ENCODE results near the gene FANCC. TPM values are rescaled to one million over a fixed set of nuclear protein-coding genes. Genes with fewer than 3 reads are reported as not detected.

The FANCC gene
- total and polyA plus RNA-seq, 3 donors from 2014 or later = 30.7 to 38.5 (median 35.1) TPM

DNA sequence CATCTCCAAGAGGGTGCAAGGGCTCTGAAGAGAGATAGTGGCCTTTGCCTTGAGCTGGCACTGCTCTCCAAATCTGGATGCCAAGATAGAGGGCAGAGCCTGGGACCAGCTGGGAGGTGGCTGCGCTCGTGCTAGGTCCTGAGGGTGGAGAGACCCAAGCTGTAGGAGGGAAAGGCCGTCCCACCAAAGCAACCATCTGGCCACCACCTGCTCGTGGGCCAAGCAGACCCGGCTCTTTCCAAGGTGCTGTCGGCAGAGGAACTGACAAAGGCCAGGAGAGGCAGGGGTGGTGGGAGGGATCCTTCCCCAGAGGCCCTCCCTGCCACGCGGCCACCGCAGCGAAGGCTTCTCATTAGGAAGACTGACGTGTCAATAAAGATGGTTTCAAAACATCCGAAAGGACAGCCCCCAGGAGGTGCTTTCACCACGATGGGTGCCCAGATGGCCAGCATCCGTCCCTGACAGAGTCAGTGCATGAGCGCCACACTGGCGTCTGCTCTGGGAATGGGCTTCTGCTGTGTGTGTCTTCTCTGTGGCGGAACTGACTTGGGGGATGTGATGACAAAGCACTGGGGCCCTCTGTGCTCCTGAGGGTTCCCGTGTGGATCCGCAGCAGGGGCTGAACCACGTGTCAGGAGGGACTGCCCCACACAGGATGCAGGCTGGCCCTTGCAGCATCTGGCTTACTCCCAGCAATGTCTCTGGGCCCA is 213.5 kb downstream of the FANCC start:
- intact Hi-C loops (cut with DNase I; ENCODE audit: low total_unique reads) = no loop called here
- peaks cover 6% of the 10 kb centered on the region for H3K4me1 ChIP-seq
- H3K27me3 ChIP-seq = no peaks in the 10 kb centered on the region
- H3K4me3 ChIP-seq = no peak overlapping the region
- TF ChIP-seq, protein P1, sequence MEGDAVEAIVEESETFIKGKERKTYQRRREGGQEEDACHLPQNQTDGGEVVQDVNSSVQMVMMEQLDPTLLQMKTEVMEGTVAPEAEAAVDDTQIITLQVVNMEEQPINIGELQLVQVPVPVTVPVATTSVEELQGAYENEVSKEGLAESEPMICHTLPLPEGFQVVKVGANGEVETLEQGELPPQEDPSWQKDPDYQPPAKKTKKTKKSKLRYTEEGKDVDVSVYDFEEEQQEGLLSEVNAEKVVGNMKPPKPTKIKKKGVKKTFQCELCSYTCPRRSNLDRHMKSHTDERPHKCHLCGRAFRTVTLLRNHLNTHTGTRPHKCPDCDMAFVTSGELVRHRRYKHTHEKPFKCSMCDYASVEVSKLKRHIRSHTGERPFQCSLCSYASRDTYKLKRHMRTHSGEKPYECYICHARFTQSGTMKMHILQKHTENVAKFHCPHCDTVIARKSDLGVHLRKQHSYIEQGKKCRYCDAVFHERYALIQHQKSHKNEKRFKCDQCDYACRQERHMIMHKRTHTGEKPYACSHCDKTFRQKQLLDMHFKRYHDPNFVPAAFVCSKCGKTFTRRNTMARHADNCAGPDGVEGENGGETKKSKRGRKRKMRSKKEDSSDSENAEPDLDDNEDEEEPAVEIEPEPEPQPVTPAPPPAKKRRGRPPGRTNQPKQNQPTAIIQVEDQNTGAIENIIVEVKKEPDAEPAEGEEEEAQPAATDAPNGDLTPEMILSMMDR (IDR thresholded peaks at IDR 0.05) = no peak
- TF ChIP-seq POLR2A (IDR thresholded peaks at IDR 0.05) = no peak
- no peak overlapping the region for H3K27ac ChIP-seq
- DNase-seq = no peak
- WGBS, 2 donors = 69 to 77% methylated on average over 19 to 20 of the region's 20 CpGs
- H3K9me3 ChIP-seq = no peaks in the 10 kb centered on the region
- H3K36me3 ChIP-seq (ENCODE audit: low read depth, missing control alignments) = no peaks in the 10 kb centered on the region

DNA sequence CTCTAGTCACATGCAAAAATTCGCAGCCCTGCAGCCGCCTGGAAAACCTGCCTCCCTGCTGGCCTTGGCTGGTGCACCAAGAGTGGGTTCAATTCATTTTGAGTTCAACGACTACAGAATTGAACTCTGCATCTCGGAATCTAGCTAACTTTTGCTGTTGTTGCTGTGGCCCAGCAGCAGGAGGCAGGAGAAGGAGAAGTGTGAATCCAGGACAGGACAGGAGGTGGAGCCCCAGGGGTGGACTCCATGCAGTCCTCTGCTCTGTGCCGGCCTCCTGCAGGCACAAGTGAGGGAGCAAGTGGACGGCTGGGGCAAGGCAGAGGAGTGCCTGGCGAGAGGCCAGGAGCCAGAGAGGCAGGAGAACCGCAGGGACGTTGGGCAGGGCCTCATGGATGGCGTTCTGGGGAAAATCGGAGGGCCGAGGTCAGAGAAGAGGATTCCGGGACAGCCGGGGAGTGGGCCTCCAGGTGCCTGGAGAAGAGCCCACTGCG is 214.2 kb downstream of the FANCC start:
- Histone ChIP-seq H3K4me3 (no peak overlapping the region), H3K4me1 (peaks cover 6% of the 10 kb centered on the region), H3K9me3 (no peaks in the 10 kb centered on the region), H3K27ac (no peak overlapping the region), H3K27me3 (no peaks in the 10 kb centered on the region), H3K36me3 (ENCODE audit: low read depth, missing control alignments) (no peaks in the 10 kb centered on the region)
- intact Hi-C loops (cut with DNase I; ENCODE audit: low total_unique reads) = no loop called here
- DNase-seq = no peak
- TF ChIP-seq, protein P1 (IDR thresholded peaks at IDR 0.05) = no peak
- TF ChIP-seq POLR2A (IDR thresholded peaks at IDR 0.05) = no peak
- WGBS, 2 donors = 64 to 65% methylated on average over 11 to 15 of the region's 15 CpGs

DNA sequence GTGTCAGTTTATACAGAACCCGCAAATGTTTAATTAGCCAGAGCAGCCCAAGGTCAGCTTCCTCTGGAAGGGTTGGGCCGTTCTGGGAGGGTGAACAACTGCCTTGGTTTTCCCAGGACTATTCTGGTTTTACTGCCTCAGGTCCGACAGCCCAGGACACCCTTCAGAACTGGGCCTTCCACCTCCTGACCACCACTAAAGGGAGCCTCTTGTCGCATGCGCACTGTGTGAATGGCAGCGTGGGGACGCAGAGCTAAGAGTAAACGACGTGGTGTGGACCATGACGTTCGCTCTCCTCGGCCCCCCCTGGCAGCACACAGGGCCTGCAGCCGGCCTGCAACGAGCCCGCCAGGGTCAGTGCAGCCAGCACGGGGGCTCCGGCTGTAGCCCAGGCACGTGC is 214.9 kb downstream of the FANCC start:
- DNase-seq = no peak
- Histone ChIP-seq H3K4me3 (no peak overlapping the region), H3K4me1 (peaks cover 6% of the 10 kb centered on the region), H3K27ac (no peak overlapping the region), H3K27me3 (no peaks in the 10 kb centered on the region), H3K36me3 (ENCODE audit: low read depth, missing control alignments) (no peaks in the 10 kb centered on the region), H3K9me3 (no peaks in the 10 kb centered on the region)
- WGBS, 2 donors = 68 to 79% methylated on average over 3 to 18 of the region's 18 CpGs
- intact Hi-C loops (cut with DNase I; ENCODE audit: low total_unique reads) = no loop called here
- TF ChIP-seq POLR2A (IDR thresholded peaks at IDR 0.05) = no peak
- TF ChIP-seq, protein P1 (IDR thresholded peaks at IDR 0.05) = no peak

DNA sequence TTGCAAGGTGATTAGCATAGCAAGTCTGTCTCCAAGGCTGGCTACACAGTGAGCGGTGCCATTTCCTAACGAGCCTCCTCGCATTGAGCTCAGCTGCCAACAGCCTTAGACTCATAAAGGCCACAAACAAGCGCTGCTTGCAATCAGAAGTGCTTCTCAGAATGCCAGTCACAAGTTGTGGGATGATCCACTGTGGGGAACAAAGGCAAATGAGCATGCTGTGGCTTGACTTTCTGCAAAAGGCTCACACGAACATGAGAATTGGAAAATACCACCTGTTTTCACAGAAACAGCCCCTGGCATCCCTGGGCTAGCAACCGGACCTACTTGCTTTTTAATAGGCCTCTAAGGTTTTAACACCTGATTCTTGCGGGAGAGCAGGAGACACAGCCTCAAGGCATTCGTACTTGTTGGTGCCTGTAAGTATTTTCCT is 215.5 kb downstream of the FANCC start:
- Histone ChIP-seq H3K9me3 (no peaks in the 10 kb centered on the region), H3K27me3 (no peaks in the 10 kb centered on the region), H3K36me3 (ENCODE audit: low read depth, missing control alignments) (no peaks in the 10 kb centered on the region), H3K4me1 (peaks cover 6% of the 10 kb centered on the region), H3K4me3 (no peak overlapping the region), H3K27ac (no peak overlapping the region)
- TF ChIP-seq POLR2A (IDR thresholded peaks at IDR 0.05) = no peak
- TF ChIP-seq, protein P1 (IDR thresholded peaks at IDR 0.05) = no peak
- WGBS, 2 donors = 87 to 88% methylated on average over 8 of the region's 8 CpGs
- DNase-seq = no peak
- intact Hi-C loops (cut with DNase I; ENCODE audit: low total_unique reads) = no loop called here

DNA sequence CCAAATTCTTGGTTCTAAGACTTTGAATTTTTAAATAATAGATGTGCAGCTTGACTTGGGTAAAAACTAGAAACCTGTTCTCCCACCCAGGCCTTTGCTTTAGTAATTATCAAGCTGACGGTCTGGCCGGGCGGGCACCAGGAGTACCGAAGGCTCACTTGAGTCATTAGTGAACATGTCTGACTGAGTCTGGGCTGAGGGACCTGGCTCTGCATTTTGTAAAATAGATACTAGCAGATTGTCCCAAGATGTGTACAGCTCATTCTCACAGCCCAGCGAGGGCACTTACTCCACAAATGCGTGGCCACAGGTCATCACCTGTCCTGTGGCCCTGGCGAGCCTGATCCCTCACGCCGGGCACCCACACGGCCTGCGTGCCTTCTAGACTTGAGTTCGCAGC is 216.2 kb downstream of the FANCC start:
- Histone ChIP-seq H3K27me3 (no peaks in the 10 kb centered on the region), H3K27ac (no peak overlapping the region), H3K4me3 (no peak overlapping the region), H3K9me3 (no peaks in the 10 kb centered on the region), H3K4me1 (peaks cover 6% of the 10 kb centered on the region), H3K36me3 (ENCODE audit: low read depth, missing control alignments) (no peaks in the 10 kb centered on the region)
- TF ChIP-seq, protein P1 (IDR thresholded peaks at IDR 0.05) = no peak
- no peak for TF ChIP-seq POLR2A (IDR thresholded peaks at IDR 0.05)
- DNase-seq = no peak
- intact Hi-C loops (cut with DNase I; ENCODE audit: low total_unique reads) = no loop called here
- WGBS, 2 donors = 93 to 98% methylated on average over 7 to 12 of the region's 12 CpGs
